ENCODE results near the gene TFEC.

The TFEC gene

GRCh38 chr7:115920367-115920766 lies 110.2 kb downstream of the TFEC start:
- DNase-seq = no peak

DNA sequence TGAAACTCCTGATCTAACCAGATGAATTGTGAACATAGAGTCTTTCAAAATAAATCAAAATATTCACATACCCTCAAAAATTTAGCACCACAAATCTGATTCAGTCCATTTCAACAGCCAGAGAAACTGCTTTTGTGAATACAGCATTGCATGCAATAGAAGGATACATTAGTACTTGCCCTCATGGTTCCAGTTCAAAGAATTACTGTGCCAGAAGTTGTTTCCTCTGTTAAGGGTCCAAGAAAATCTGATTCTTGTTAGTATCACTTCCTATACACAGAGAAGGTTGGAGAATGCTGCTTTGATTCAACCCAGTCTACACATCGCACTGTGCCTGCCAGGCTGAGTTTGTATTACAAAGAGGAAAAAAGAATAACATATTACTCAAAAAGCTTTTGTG lies 115.6 kb downstream of the TFEC start:
- no peak for DNase-seq

GRCh38 chr7:115911465-115911864 lies 119.1 kb downstream of the TFEC start:
- DNase-seq = no peak

- DNase-seq = peak; percentile 83
These were observed 119.9 kb downstream of the TFEC start for GRCh38 chr7:115910541-115911164.

DNA sequence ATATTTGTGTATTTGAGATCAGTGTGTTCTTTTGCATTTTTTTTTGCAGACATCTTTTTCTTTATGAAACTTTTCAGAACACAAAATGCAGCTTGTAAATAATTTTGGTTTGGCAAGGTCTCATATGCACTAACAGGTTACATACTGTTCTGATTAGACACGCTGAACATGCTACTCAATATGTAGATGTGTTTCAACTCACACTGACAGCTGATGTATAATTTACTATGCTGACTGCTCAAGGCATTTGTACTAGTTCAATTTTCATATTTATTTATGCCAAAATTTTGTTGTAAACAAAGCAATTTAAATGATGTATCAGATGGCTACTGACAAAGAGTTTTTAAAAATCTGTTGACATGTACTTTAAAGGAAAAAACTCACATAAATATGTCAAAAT lies 123.8 kb downstream of the TFEC start:
- DNase-seq = no peak

DNA sequence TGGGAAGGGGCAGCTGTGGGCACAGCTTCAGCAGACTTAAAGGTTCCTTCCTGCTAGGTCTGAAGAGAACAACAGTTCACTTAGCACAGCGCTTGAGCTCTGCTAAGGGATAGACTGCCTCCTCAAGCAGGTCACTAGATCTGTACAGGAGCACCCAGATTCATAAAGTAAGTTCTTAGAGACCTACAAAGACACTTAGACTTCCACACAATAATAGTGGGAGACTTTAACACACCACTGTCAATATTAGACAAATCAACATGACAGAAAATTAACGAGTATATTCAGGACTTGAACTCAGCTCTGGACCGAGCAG lies 140.9 kb downstream of the TFEC start:
- DNase-seq = no peak

DNA sequence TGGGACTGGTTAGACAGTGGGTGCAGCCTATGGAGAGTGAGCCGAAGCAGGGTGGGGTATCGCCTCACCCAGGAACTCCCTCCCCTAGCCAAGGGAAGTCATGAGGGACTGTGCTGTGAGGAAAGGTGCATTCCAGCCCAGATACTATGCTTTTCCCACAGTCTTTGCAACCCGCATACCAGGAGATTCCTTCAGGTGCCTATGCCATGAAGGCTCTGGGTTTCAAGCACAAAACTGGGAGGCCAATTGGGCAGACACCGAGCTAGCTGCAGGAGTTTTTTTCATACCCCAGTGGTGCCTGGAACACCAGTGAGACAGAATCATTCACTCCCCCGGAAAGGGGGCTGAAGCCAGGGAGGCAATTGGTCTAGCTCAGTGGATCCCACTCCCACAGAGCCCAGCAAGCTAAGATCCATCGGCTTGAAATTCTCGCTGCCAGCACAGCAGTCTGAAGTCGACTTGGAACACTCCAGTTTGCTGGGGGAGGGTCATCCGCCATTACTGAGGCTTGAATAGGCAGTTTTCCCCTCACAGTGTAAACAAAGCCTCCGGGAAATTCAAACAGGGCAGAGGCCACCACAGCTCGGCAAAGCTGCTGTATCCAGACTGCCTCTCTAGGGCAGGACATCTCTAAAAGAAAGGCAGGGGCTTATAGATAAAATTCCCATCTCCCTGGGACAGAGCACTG lies 141.4 kb downstream of the TFEC start:
- DNase-seq = no peak

GRCh38 chr7:115885550-115885949 lies 145.0 kb downstream of the TFEC start:
- no peak for DNase-seq

All from NCI-H748 treated with DMSO at 0.1 percent for 48 hours (cell line).